Eye (tissue), 1 donor: ENCODE measurements around the gene RCOR2.
A peak's percentile ranks its signal among the peaks of the same experiment; 100 is the strongest.

Source experiments
- DNase-seq: peaks from one replicate; pipeline ENCODE4 v3.0.0-alpha.2; 2015

RCOR2 gene

DNA sequence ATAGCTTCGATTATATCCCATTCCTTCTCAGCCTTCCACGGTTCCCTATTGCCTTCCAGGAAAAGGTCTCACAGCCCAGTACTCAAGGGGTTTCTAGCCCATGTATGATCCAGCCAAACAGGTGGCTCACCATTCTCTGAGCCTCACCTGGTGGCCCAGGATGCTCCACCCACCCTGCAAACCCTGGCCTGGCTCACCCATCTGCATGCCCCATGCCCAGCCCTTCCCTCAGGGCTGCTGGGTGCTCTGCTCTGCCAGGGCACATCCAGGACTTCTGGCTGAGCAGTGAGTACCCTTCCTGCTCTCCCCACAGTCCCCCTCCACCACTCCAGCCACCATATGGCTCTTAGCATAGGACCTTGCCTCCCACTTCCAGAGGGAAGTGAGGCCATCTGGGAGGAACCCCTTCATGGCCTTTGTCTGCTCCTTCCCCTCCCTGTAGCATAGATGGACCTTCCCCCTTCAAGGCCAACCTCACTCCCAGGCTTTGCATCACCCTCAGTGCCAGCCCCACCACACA lies 5.8 kb upstream of the RCOR2 start:
- no peak for DNase-seq

DNA sequence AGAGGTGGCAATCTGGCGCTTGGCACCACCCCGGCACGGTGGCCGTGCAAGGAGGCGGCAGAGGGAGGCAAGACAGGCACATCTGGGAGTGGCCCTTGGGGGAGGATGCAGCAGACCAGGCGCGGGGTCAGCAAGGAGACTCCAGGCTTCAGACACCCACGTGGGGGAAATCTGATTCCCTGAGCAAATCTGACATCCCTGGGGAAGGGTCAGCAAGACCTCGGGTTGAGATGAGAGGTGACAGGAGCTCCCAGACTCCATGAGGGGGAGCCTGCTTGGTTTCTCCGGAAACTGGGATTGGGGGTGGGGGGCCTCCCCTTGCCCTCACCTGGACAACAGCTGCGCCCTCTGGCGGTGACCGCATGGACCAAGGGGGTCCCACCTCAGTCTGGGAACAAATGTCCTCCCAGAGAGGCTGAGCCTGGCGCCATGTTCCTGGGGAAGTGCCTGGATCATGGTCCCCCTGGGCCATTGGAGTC lies 4.0 kb upstream of the RCOR2 start:
- peak; percentile 65 for DNase-seq

DNA sequence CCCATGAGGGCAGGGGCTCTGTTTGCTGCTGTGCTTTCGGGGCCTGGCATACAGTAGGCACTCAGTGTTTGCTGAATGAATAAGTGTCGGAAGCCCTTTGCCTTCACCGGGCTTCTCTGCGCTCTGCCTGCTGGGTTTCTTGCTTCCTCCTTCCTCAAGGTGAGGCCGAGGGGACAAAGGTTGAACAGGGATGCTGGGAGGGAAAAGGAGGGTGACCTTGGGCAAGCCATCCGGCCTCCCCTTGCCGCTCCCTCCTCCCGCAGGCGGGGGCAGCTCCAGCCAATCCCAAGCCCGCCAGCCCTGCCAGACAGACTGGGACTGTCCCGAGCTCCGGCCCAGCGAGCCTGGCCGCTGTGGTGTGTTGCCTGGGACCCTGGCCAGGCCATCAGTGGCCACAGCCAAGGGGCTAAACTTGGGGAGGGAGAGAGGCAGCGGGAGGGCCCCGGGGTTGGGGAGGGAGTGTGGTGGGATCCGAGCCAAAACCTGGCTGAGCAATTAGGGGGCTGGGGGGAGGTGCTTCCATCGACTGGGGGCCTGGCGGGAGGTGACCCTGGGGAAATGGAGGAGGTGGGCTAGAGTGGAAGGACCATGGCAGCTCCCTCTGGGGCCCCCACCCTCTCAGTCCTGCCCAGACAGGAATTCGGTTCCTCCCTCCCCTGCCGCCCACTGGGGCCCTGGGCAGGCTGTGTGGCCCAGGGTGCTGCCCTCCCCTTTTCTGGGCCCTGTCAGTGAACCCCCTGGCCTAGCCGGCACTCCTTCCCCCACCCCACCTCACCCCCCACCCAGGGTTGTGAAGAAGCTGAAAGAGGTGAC lies 3.4 kb upstream of the RCOR2 start:
- DNase-seq: peak; percentile 69

DNA sequence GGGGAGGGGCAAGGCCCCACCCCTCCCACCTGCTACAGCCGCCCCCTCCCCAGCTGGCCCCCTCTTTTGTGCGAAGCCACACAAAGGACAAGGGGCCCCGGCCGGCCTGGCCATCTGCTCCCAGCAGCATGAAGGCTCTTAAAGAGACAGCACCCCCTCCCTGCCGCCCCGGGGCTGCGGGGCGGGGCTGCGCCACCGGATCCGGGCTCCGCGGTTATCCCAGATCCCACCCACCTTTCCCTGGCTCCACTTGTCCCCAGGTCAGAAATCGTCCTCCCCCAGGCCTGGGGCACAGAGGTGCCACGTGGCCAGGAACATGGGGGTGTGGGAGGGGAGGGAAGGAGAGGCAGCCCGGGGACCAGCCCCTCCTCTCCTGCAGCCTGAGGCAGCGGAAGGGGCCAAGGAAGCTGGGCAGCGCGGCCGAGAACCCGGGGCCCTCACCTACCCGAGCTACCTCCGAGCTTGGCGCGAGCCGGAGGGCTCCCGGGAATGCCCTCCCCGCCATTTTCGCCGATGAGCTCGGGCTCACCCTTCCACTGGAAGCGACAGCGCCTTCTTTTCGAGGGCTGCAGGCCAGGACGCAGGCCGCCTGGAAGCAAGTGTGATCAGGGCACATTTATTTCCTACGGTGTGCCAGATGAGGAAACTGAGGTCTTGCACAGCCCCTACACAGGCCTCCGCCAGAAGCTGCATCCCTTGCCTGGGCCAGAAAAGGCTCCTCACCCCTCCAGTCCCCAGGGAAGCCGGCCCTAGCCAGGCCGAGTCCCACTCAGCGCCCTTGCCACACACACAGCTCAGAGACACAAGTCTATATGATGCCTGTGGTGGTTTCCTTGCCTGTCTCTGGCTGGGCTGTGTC lies 2.5 kb upstream of the RCOR2 start:
- peak; percentile 91 for DNase-seq

DNA sequence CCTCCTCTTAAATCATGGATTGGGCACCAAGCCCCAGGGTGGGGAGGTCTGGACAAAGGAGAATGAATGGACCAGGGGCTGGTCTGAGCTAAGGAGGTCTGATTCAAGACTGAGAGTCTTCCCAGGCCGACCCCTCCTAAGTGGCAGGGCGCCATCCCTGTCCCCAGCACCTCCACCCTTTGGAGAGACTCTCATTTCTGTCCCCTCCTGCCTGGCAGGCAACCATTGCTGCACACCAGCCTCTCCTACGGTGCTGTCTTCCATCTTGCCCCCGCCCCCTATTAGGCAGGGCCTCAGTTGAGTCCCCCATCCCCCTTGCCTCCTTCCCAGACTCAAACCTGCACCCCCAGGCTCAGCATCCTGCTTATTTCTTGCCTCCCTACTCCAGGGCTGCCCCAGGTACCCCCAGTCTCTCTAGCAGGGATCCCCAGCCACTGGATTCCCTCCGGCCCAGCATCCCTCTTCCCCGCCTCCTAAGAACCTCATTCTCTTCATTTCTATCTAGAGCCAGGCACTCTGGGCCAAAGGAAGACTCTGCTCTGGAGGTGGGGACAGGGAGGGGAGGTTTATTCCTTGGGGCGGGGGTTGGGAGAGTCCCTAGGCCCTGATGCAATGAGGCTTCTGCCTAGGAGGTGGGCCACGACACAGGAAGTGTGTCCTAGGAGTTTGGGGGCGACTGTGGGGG lies 1.7 kb upstream of the RCOR2 start:
- peak; percentile 83 for DNase-seq

DNA sequence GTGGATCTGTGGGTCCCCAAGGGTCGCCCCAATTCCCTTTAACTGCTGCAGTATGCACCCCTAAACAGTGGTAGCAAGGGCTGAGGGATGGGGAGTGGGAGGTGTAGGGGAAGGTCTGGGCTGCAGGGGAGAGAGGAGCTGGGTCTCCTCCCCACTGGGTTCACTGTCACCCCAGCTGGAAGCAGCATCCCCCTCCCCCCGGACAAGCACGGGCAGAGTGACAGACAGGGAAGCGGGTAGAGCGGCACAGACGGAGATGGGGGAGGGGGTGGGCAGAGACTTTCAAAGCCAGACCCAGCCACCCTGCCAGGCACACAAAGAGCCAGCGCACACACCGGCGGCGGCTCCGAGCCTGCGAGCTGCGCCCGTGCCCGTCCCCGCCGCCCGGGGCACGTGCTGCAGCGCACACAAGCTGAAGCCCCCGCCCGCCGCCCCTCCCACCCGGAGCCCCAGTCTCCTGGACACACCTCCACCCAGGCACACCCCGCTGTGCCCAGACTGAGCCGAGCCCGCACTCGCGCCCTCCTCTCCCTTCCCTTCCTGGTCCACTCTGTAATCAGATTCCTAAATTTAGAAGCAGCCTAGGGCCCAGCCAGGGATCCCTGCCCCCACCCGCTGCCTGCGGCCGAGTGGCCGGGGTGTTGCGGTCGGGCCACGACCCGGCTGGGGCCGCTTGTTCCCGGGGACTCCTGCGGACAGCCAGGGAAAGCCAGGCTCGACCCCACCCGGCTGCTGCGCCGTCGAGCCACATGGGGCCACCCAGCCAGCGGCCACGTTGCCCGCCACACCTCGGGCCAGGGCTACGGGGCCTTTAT lies 935 bp upstream of the RCOR2 start:
- DNase-seq: peak; percentile 95

DNA sequence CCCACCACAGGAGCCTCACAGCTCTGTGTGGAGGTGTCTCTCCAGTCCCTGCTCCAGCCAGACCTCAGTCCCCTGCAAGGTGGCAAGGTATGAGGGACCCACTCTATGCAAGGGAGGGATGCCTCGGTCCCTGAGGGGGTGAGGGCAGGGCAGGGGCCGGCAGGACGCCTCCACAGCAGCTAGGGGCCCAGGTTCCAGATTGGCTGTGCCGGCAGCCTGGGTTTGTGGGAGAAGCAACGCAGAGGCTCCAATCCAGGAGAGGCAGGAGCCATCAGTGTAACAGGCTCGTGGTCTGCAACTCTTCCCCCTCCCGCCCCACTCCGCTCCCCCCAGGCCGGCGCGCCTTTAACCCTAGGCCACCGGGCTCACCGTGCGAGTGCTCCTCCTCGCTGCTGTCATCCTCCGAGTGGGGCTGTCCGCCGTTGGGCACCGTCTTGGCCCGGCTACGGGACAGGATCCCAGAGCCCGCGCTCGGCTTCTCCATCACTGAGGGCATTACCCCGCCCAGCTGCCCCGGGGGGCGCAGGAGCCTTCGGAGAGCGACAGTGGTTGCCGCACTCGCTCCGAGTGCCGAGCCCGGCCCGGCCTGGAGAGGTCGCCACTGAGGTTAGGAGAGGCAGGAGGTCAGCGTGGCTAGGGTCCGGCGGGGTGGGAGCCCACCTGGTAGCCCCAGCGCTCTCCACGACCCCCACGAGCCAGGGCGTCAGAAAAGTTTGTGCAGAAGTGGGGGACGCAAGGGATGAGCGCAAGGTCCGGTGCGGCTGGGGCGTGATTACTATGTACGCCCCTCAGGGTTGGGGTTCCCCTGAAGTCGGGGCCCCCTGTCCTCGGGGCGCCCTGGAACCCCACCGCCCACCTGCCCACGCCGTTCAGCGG lies 765 bp downstream of the RCOR2 start:
- DNase-seq: peak; percentile 86

DNA sequence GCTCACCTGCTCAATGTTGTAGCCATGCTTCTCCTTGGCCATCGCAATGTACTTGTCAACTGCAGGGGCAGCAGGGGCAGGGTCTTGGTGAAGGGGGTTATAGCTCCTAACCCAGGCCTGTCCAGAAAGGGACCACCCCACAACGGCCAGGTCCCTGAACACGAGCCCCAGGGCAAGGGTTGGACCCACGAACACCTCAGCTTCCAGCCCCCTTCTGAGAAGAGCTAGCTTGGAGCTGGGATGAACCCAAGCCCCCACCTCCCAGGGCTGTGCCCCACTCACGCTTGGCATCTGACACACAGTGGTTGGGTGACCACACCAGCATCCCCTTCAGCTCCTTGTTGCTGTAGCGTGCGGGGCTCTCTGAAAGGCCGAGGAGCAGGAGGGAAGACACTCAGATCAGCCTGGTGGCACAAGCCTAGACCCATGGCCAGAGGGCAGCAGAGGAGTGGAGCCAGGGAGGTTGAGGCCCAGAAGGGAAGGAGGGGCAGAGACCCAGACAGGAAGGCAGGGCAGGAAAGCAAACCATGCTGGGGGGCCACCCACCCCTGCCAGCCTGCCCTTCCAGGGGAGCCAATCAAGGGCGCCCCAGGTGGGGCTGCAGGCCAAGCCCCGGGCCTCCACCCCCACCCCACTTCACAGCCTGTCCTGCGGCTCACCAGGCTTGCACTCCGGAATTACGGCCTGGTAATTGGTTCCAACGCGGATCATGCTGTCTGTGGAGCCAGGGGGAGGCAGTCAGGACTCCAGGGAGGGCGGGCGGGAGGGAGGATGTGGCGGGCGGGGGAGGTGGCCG lies 1.9 kb downstream of the RCOR2 start:
- peak; percentile 41 for DNase-seq

DNA sequence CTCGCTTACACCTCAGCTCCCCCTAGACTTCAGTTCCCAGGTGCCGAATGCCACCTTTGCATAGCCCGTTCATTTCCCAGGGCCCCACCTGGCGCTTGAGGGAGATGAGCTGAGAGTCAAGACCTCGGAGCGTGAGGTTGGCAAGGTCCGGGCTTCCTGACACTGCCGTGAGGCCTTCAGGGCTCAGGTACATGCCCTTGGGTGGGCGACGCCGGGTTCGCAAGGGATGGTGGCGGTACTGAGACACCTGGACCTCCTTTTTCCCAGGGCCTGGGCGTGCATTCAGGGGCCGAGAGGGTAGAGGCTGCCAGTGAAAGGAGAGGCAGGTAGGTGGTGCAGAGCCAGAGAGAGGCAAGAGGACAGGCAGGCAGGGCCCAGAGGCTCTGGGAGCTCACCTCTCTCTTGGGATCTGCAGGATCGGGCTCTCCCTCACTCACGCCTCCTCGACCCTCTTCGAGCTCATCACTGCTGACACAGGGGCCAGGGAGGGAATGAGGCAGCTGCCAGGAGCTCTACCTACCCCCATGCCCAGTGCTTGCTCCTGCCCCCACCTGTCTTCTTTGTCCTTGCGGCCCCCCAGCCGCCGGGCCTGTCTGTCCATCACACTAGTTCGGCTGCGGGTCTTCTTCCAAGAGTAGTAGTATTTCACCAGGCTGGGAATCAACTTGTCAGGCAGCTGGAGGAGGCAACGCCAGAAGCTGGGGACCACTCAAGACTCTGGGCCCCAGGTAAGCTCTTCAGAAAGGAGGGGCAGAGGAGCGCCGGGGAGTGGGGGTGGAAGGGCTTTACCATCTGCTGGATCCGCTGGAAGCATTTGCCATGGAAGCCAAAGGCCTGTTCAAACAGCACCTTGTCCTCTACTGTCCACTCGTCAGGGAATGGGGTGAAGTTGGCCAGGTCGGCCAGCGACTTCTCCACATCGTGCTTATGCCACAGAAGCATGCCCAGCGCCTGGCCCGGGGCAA lies 2.8 kb downstream of the RCOR2 start:
- DNase-seq: no peak

DNA sequence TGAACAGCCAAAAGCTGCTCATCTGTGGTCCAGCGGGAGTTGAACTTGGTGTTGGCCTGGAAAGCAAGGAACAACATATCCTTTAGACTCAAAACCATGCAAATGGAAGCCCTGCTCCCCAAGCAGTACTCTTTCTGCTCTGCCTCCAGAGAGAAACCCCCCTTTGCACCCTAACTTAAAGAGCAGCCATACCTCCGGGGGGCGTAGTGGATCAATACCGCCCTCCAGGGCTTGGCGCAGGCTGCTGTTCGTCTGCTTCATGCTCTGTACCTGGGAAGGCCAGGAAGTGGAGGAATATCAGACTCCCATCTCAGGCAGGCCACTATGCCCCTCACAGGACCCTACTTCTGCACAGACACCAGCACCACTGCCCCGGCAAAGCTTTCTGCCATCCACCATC lies 4.3 kb downstream of the RCOR2 start:
- DNase-seq: no peak

DNA sequence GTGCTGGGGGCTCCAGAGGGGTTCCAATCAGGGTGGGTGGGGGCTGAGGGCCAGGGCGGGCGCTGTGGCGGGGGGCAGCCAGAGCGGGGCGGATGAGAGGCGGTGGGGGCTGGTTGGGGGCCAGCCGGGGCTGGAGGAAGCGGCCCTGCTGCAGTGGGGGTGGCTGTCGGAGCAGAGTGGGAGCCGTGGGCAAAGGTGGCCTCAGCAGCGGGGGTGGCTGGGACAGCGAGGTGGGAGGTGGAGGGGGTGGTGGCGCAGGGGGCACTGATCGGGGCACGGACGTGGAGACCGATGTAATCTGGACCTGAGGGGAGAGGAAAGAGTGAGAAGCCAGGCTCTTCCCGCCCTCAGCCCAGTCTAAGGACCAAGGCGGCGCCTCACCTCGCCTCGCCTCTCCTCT lies 5.1 kb downstream of the RCOR2 start:
- DNase-seq: no peak

DNA sequence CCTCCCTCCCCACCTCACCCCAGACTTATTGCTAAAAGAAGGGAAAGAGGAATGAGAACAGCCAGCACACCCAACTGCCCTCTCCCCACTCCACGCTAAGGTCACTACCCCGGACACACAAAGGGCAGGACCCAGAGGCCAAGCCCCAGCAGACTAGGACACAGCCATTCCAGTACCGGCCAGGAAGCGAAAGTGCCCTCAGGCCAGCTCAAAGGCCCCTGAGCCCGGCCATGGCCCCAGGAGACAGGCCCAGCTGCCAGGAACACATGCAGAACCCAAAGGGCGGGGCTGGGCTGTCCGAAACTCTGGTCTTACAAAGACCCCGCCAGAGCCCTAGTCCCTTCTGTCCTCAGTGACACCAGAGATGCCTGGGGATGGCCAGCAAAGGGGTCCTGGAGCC lies 5.5 kb downstream of the RCOR2 start:
- DNase-seq: no peak

DNA sequence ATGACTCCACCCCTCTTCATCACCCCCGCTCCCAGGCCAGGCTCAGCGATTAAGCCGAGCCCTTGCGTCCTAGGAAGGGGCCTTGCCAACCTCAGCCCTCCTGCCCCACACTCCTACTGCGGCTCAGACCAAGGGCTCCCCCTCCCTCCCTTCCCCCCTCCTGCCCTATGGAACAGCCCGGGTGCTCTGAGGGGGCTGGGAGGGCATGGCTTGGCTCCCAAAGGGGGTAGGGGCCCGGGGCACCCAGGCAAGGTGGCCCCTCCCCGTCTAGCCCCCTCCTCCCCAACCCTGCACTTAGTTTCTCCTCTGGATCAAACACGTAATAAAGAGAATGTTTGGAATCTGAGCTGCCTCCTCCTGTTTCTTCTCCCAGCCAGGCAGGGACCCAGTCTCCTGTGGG lies 6.3 kb downstream of the RCOR2 start:
- DNase-seq: no peak

DNA sequence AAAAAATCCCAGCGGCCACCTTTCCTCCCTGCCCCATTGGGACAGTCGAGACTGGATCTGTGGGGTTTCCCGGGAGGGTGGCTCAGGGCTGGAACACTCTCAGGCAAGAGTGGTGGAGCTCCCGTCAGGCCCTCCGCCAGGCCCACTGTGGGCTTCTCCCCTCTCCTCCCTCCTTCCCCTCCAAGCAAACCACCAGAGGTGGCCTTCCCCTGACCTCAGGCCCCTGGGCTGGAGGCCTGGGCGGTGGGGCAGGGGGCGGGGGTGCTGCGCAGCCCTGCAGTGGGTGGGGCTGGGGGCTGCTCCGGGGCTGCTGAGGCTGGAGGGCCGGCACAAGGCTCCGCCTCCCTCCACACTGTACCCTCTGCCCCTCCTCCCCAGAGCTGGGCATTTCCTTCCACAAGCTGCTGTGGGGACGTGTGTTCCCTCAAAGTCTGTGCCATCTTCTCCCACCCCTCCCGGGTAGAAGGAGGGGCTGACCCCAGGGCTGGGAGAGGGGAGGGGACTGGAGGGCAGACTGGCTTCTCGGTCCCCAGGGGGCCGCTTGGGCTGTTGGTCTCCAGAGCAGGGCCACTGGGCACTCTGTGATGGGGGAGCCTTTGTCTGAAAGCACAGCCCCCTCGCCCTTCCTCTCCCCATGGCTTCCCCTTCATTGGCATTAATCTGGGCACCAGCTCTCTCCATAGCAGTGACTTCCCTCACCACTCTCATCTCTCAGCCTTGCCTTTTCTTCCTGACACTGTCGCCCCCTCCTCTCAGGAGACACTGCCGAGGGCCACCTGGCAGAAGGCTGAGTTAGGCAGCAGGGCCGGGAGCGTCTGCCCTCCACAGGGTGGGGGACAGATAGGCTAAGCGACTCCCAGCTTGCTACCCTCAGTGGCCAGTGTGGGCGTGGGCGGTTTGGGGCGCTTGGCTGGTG lies 7.1 kb downstream of the RCOR2 start:
- DNase-seq: peak; percentile 91

DNA sequence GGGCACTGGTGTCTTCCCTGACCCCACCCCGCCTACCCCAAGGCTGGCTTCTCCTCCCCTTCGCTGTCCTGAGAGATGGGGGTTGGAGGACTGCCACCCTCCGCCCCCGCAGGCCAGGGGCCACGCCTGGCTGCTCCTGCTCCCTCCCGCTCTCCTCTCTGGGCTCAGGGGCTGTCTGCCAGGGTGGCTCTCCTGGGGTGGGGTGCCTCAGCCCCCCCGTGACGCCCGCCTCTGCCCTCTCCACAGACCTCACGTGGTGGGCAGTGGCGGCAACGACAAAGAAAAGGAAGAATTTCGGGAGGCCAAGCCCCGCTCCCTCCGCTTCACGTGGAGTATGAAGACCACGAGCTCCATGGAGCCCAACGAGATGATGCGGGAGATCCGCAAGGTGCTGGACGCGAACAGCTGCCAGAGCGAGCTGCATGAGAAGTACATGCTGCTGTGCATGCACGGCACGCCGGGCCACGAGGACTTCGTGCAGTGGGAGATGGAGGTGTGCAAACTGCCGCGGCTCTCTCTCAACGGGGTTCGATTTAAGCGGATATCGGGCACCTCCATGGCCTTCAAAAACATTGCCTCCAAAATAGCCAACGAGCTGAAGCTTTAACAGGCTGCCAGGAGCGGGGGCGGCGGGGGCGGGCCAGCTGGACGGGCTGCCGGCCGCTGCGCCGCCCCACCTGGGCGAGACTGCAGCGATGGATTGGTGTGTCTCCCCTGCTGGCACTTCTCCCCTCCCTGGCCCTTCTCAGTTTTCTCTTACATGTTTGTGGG lies 8.1 kb downstream of the RCOR2 start:
- DNase-seq: peak; percentile 43

DNA sequence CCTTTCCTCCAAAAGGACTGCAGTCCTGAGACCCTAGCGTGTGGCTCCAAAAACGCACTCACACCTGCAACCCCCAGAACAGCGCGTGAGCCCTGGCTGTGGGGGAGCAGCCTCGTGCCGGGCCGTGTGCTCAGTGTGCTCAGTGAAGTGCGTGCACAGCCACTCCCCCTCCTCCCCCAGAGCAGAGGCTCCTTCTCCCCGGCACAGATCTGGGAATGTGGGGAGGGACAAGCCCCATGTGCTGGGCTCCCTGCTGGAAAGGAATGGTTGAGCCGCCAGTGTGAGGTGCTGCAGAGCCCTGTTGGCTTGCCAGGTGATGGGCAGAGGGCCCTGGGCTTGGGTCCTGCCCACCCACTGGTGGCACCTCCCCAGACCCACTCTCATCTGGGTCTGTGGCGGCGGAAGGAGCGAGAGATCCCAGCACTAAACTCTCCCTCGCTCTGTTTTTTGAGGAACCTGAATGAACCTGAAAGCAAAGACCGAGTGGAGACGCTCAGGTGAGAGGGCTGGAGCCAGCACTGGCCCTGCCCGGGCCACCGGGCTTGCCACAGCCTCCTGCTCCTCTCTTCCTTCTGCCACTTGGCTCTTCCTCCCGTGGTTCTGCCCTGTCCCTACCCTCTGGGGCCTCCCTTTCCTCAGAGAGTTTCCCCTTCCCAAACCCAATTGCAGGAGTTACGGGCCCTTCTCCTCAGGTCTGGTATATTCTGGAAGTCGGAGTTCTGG lies 9.0 kb downstream of the RCOR2 start:
- peak; percentile 70 for DNase-seq
